SH-SY5Y (cell line): ENCODE results near the gene PTPRK.

Experiments used
- GATA2 ChIP-seq: IDR thresholded peaks from 2 replicates; pipeline ENCODE4 v1.6.1; 2011; ENCODE audit warnings: mild to moderate bottlenecking, low read depth, low read length
- GATA3 ChIP-seq: IDR thresholded peaks from 2 replicates; pipeline ENCODE4 v1.6.1; 2011; ENCODE audit warnings: low read depth, mild to moderate bottlenecking, low read length, moderate library complexity

- TF ChIP-seq GATA2 (no peak), GATA3 (no peak)
These were observed 273.7 kb downstream of the PTPRK start for GRCh38 chr6:128246472-128247260.
